Germinal center (tissue), 1 donor: ENCODE data around the gene RLN2.

Experiments
- DNase-seq: peaks from one replicate; pipeline ENCODE4 v3.0.0; 2012; ENCODE audit warnings: mixed read lengths, low spot score

Gene RLN2

GRCh38 chr9:5265939-5266338 is 38.6 kb downstream of the RLN2 start:
- no peak for DNase-seq

DNA sequence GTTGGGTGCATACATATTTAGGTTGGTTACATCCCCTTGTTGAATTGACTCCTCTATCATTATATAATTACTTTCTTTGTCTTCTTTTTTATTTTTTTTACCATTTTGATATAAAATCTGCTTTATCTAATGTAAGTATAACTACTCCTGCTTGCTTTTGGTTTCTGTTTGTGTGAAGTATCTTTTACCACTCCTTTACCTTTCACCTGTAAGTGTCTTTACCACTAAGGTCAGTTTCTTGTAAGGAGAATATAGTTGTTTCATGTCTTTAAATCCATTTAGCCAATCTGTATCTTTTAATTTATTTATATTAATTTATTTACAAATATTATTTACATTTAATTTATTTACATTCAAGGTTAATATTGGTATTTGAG is 40.3 kb downstream of the RLN2 start:
- DNase-seq: no peak

DNA sequence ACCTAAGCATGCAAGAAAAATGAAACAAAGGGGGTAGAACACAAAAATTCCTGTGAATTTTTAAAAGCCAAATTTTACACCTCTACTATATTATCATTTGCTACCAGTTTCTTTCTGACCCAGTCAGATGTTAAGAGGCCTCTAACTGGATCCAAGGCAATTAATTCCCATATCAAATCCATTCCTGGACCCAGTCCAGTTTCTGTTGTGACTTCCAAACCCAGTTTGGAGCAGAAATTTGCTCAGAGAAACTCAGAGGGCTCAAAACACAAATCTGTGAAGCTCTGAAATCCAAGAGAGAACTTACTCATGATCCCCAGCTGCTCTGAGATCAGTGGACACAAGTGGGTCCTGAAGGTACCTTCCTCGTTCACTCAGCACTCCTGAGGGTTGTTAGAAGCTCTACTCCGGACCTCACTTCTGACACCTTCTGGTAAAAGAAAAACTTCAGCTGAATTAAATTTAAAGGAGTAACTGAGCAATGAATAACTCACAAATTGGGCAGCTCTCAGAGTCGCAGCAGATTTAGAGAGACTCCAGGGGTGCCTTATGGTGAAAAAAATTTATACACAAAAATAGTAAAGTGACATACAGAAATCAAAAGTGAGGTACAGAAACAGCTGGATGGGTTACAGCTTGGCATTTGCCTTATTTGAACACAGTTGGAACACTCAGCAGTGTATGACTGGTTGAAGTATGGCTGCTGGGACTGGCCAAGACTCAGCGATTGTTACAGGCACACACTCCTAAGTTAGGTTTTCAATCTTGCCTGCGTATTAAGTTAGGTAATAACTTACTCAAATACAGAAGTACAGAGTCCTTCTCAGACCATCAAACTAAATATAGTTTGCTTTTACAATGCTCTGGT is 40.9 kb downstream of the RLN2 start:
- no peak for DNase-seq
